ENCODE measurements around the gene OAS3.
"Not testable (repeated sequence)": the region's sequence is repeated elsewhere in the genome, so short reads cannot be mapped to it uniquely, and the experiment has no call there.

OAS3 gene

DNA sequence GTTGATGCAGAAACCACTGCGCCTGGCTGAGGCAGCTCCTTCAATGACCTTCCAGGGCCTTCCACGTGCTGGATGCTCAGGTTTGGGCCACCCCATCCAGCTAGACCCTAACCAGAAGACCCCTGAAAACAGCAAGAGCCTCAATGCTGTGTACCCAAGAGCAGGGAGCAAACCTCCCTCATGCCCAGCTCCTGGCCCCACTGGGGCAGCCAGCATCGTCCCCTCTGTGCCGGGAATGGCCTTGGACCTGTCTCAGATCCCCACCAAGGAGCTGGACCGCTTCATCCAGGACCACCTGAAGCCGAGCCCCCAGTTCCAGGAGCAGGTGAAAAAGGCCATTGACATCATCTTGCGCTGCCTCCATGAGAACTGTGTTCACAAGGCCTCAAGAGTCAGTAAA lies 10.5 kb downstream of the OAS3 start:
- TF ChIP-seq GABPA (IDR thresholded peaks at IDR 0.05; ENCODE audit: low read depth) = no peak
- no peak for TF ChIP-seq SPI1 (IDR thresholded peaks at IDR 0.05; ENCODE audit: borderline replicate concordance, low read depth)
- TF ChIP-seq, protein P1, sequence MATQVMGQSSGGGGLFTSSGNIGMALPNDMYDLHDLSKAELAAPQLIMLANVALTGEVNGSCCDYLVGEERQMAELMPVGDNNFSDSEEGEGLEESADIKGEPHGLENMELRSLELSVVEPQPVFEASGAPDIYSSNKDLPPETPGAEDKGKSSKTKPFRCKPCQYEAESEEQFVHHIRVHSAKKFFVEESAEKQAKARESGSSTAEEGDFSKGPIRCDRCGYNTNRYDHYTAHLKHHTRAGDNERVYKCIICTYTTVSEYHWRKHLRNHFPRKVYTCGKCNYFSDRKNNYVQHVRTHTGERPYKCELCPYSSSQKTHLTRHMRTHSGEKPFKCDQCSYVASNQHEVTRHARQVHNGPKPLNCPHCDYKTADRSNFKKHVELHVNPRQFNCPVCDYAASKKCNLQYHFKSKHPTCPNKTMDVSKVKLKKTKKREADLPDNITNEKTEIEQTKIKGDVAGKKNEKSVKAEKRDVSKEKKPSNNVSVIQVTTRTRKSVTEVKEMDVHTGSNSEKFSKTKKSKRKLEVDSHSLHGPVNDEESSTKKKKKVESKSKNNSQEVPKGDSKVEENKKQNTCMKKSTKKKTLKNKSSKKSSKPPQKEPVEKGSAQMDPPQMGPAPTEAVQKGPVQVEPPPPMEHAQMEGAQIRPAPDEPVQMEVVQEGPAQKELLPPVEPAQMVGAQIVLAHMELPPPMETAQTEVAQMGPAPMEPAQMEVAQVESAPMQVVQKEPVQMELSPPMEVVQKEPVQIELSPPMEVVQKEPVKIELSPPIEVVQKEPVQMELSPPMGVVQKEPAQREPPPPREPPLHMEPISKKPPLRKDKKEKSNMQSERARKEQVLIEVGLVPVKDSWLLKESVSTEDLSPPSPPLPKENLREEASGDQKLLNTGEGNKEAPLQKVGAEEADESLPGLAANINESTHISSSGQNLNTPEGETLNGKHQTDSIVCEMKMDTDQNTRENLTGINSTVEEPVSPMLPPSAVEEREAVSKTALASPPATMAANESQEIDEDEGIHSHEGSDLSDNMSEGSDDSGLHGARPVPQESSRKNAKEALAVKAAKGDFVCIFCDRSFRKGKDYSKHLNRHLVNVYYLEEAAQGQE (IDR thresholded peaks at IDR 0.05; ENCODE audit: insufficient replicate concordance, low read depth) = no peak
- TF ChIP-seq, protein P2, sequence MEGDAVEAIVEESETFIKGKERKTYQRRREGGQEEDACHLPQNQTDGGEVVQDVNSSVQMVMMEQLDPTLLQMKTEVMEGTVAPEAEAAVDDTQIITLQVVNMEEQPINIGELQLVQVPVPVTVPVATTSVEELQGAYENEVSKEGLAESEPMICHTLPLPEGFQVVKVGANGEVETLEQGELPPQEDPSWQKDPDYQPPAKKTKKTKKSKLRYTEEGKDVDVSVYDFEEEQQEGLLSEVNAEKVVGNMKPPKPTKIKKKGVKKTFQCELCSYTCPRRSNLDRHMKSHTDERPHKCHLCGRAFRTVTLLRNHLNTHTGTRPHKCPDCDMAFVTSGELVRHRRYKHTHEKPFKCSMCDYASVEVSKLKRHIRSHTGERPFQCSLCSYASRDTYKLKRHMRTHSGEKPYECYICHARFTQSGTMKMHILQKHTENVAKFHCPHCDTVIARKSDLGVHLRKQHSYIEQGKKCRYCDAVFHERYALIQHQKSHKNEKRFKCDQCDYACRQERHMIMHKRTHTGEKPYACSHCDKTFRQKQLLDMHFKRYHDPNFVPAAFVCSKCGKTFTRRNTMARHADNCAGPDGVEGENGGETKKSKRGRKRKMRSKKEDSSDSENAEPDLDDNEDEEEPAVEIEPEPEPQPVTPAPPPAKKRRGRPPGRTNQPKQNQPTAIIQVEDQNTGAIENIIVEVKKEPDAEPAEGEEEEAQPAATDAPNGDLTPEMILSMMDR (IDR thresholded peaks at IDR 0.05; ENCODE audit: insufficient read depth, low read length) = no peak
- no peak for TF ChIP-seq POLR2AphosphoS5 (IDR thresholded peaks at IDR 0.05; ENCODE audit: low read depth)
- DNase-seq (ENCODE audit: low read depth in 1 of 2, low spot score in 1 of 2) = no peak

DNA sequence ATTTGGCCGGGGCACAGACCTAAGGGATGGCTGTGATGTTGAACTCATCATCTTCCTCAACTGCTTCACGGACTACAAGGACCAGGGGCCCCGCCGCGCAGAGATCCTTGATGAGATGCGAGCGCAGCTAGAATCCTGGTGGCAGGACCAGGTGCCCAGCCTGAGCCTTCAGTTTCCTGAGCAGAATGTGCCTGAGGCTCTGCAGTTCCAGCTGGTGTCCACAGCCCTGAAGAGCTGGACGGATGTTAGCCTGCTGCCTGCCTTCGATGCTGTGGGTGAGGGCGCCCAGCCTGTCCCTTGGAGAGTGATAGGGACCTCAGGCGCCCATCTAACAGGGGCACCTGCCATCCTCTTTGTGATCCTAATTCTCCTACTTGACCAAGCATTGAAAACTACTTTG lies 12.4 kb downstream of the OAS3 start:
- Histone ChIP-seq H3K27me3 (ENCODE audit: insufficient read depth, poor library complexity, severe bottlenecking) (no peaks in the 10 kb centered on the region), H3K4me3 (replicated peaks; ENCODE audit: insufficient read depth, low read length) (no peak overlapping the region), H3K27ac (replicated peaks) (no peak overlapping the region)
- no peak for DNase-seq (ENCODE audit: low read depth in 1 of 2, low spot score in 1 of 2)
- TF ChIP-seq GABPA (IDR thresholded peaks at IDR 0.05; ENCODE audit: low read depth) = no peak
- TF ChIP-seq, protein P1 (IDR thresholded peaks at IDR 0.05; ENCODE audit: insufficient replicate concordance, low read depth) = no peak
- TF ChIP-seq, protein P2 (IDR thresholded peaks at IDR 0.05; ENCODE audit: insufficient read depth, low read length) = no peak
- no peak for TF ChIP-seq SPI1 (IDR thresholded peaks at IDR 0.05; ENCODE audit: borderline replicate concordance, low read depth)
- TF ChIP-seq POLR2AphosphoS5 (IDR thresholded peaks at IDR 0.05; ENCODE audit: low read depth) = no peak

More for the DNA sequence above, 10.5 kb downstream of the OAS3 start:
- Histone ChIP-seq H3K4me3 (replicated peaks; ENCODE audit: insufficient read depth, low read length) (no peak overlapping the region), H3K27ac (replicated peaks) (no peak overlapping the region), H3K27me3 (ENCODE audit: insufficient read depth, poor library complexity, severe bottlenecking) (no peaks in the 10 kb centered on the region)

DNA sequence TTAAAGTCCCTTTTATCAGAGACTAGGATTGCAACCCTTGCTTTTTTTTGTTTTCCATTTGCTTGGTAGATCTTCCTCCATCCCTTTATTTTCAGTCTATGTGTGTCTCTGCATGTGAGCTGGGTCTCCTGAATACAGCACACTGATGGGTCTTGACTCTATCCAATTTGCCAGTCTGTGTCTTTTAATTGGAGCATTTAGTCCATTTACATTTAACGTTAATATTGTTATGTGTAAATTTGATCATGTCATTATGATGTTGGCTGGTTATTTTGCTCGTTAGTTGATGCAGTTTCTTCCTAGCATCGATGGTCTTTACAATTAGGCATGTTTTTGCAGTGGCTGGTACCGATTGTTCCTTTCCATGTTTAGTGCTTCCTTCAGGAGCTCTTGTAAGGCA lies 18.9 kb downstream of the OAS3 start:
- not testable (repeated sequence) for H3K27ac ChIP-seq (replicated peaks); H3K27me3 ChIP-seq (ENCODE audit: insufficient read depth, poor library complexity, severe bottlenecking); H3K4me3 ChIP-seq (replicated peaks; ENCODE audit: insufficient read depth, low read length); DNase-seq (ENCODE audit: low read depth in 1 of 2, low spot score in 1 of 2)

DNA sequence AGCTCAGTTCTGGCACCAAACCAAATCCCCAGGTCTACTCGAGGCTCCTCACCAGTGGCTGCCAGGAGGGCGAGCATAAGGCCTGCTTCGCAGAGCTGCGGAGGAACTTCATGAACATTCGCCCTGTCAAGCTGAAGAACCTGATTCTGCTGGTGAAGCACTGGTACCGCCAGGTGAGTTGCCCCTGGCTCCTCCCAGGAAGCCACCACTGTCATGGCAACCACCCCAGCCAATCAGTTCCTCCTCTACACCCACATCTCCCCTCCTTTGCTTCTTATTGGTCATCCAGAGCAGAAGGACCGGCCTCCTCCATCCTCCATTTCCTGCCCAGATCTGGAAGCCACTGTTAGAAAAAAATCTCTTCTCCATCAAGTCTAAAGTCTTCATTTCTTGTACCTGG lies 22.8 kb downstream of the OAS3 start:
- no peak for TF ChIP-seq GABPA (IDR thresholded peaks at IDR 0.05; ENCODE audit: low read depth)
- TF ChIP-seq, protein P1 (IDR thresholded peaks at IDR 0.05; ENCODE audit: insufficient replicate concordance, low read depth) = no peak
- TF ChIP-seq SPI1 (IDR thresholded peaks at IDR 0.05; ENCODE audit: borderline replicate concordance, low read depth) = no peak
- TF ChIP-seq, protein P2 (IDR thresholded peaks at IDR 0.05; ENCODE audit: insufficient read depth, low read length) = no peak
- no peak for TF ChIP-seq POLR2AphosphoS5 (IDR thresholded peaks at IDR 0.05; ENCODE audit: low read depth)
- Histone ChIP-seq H3K4me3 (replicated peaks; ENCODE audit: insufficient read depth, low read length) (no peak overlapping the region), H3K27ac (replicated peaks) (no peak overlapping the region), H3K27me3 (ENCODE audit: insufficient read depth, poor library complexity, severe bottlenecking) (no peaks in the 10 kb centered on the region)
- no peak for DNase-seq (ENCODE audit: low read depth in 1 of 2, low spot score in 1 of 2)

Measured in HL-60 (cell line).